ENCODE data around the gene SPACA4. TPM values are rescaled to one million over a fixed set of nuclear protein-coding genes. Genes with fewer than 3 reads are reported as not detected.

SPACA4 gene
- total and polyA plus RNA-seq, 9 of the 15 experiments (the other 6 are each of a cell fraction or from before 2014, with no cell fraction given): not detected

DNA sequence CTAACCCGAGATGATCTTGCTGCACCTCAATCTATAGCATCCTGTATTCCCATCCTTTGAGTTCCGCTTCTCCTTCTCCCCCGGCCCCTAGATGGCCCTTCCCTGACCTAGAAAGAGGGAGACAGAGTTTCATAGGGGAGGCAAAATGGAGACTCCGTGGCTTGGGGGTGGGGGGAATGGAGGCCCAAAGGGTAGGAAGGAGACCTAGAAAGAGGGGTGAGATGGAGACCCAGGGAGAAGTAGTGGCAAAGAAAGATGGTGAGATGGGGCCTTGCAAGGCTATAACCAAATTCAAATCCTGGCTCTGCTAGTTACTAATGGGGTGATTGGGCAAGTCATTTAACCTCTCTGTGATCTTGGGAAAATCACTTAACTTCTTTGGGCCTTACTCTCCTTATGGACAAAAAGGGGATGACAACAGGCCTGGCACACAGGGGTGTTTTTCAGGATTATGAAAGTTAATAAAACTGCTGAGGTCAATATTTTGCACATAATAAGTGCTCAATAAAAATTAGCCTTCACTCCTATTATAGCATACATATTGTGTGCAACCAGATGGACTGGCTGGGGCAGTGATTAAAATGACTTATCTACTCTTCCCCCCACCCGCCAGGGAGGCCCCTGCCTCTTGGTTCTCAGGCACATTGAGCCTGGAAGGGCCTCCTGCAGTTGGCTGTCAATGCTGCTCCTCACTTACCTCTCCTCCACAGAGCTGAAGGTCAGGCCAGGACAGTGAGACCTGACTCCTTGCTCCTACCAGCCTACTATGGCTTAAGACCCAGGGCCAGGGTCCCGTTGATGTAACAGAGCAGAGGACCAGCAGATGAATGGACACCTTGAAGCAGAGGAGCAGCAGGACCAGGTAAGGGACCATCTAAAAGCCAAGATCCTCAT lies 13.4 kb downstream of the SPACA4 start (continued):
- peak; percentile 76 for TF ChIP-seq NKRF (IDR thresholded peaks at IDR 0.05; ENCODE audit: borderline replicate concordance)
- TF ChIP-seq MYC (IDR thresholded peaks at IDR 0.05; ENCODE audit: low read depth, low read length): no peak
- TF ChIP-seq MYC (CRISPR knock-in tag; IDR thresholded peaks at IDR 0.05; ENCODE audit: borderline replicate concordance, low read depth): no peak
- no peak for TF ChIP-seq ETV5 (CRISPR knock-in tag; IDR thresholded peaks at IDR 0.05; ENCODE audit: low read depth)
- peak; percentile 54 to 78; a peak in 2 of 4 replicates for TF ChIP-seq HDAC1 (IDR thresholded peaks at IDR 0.05)
- no peak for TF ChIP-seq ZNF239 (CRISPR knock-in tag; IDR thresholded peaks at IDR 0.05)
- peak; percentile 48; the same call in 1 of the 2 replicates for TF ChIP-seq CEBPB (tag; IDR thresholded peaks at IDR 0.05)
- no peak for TF ChIP-seq HDAC3 (IDR thresholded peaks at IDR 0.05; ENCODE audit: borderline replicate concordance, partially characterized antibody)
- TF ChIP-seq ZKSCAN3 (CRISPR knock-in tag; IDR thresholded peaks at IDR 0.05): no peak
- no peak for TF ChIP-seq TCF7 (IDR thresholded peaks at IDR 0.05; ENCODE audit: borderline replicate concordance)
- TF ChIP-seq CBX2 (IDR thresholded peaks at IDR 0.05; ENCODE audit: insufficient read depth, low read length, poor library complexity, severe bottlenecking): no peak
- no peak for TF ChIP-seq SPI1 (IDR thresholded peaks at IDR 0.05; ENCODE audit: borderline replicate concordance, low read depth, low read length)
- no peak for TF ChIP-seq ATF7 (IDR thresholded peaks at IDR 0.05)
- TF ChIP-seq SIRT6 (IDR thresholded peaks at IDR 0.05; ENCODE audit: low read depth, low read length): no peak
- no peak for TF ChIP-seq SRSF7 (optimal IDR thresholded peaks at IDR 0.05; ENCODE audit: low read depth, low read length)
- no peak for TF ChIP-seq BCL6 (CRISPR knock-in tag; IDR thresholded peaks at IDR 0.05)
- no peak for TF ChIP-seq HOXB6 (CRISPR knock-in tag; IDR thresholded peaks at IDR 0.05; ENCODE audit: borderline replicate concordance)
- peak; percentile 84; the same call in 1 of the 2 replicates for TF ChIP-seq ZNF830 (CRISPR knock-in tag; IDR thresholded peaks at IDR 0.05)
- TF ChIP-seq CGGBP1 (CRISPR knock-in tag; IDR thresholded peaks at IDR 0.05): peak; percentile 0; the same call in 1 of the 2 replicates
- TF ChIP-seq MCM3 (IDR thresholded peaks at IDR 0.05): no peak
- no peak for TF ChIP-seq IRF1 (CRISPR knock-in tag; IDR thresholded peaks at IDR 0.05; ENCODE audit: borderline replicate concordance)
- TF ChIP-seq, protein P1, sequence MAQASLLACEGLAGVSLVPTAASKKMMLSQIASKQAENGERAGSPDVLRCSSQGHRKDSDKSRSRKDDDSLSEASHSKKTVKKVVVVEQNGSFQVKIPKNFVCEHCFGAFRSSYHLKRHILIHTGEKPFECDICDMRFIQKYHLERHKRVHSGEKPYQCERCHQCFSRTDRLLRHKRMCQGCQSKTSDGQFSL (CRISPR knock-in tag; IDR thresholded peaks at IDR 0.05): no peak
- TF ChIP-seq, protein P1 (tag; IDR thresholded peaks at IDR 0.05): no peak
- TF ChIP-seq RBM17 (IDR thresholded peaks at IDR 0.05; ENCODE audit: borderline replicate concordance, low read depth, low read length): no peak
